GM19397 (cell line): ENCODE data around the gene ZNF384.

Source experiments
- ATAC-seq: cut with Tn5 transposase; IDR thresholded peaks from one replicate; pipeline ENCODE4 v1.9.1; 2021; ENCODE audit warnings: mild to moderate bottlenecking, moderate library complexity; ENCODE audit not compliant: unreplicated experiment

ZNF384 gene

GRCh38 chr12:6662906-6663742 is 26.1 kb downstream of the ZNF384 start, which contains the start of gene ING4:
ING4 (minus strand) TSS chr12:6663119; CDS start chr12:6663101, 18 bp downstream.
- peak; percentile 98 for ATAC-seq

GRCh38 chr12:6662602-6662905 is 26.6 kb downstream of the ZNF384 start:
- peak; percentile 16 for ATAC-seq

GRCh38 chr12:6653987-6654386 is 35.2 kb downstream of the ZNF384 start:
- no peak for ATAC-seq

GRCh38 chr12:6653342-6653741 is 35.8 kb downstream of the ZNF384 start:
- ATAC-seq: no peak

- no peak for ATAC-seq
Observed at GRCh38 chr12:6652391-6652790, 36.8 kb downstream of the ZNF384 start.

- ATAC-seq: no peak
Observed at GRCh38 chr12:6650832-6651231, 38.3 kb downstream of the ZNF384 start.

GRCh38 chr12:6647083-6647604 is 42.0 kb downstream of the ZNF384 start, which contains the start of gene ACRBP:
ACRBP (minus strand) TSS chr12:6647432; CDS start chr12:6647366, 66 bp downstream.
- no peak for ATAC-seq

GRCh38 chr12:6646276-6647082 is 42.7 kb downstream of the ZNF384 start:
- ATAC-seq: no peak

GRCh38 chr12:6644903-6645302 is 44.3 kb downstream of the ZNF384 start:
- ATAC-seq: no peak

GRCh38 chr12:6644257-6644596 is 44.9 kb downstream of the ZNF384 start:
- no peak for ATAC-seq

GRCh38 chr12:6643569-6644256 is 45.5 kb downstream of the ZNF384 start:
- ATAC-seq: no peak

- ATAC-seq: no peak
Observed at GRCh38 chr12:6641131-6641530, 48.0 kb downstream of the ZNF384 start.

GRCh38 chr12:6640497-6640896 is 48.7 kb downstream of the ZNF384 start:
- no peak for ATAC-seq

GRCh38 chr12:6639151-6639801 is 49.9 kb downstream of the ZNF384 start:
- no peak for ATAC-seq

- ATAC-seq: no peak
Observed at GRCh38 chr12:6638305-6638704, 50.9 kb downstream of the ZNF384 start.

GRCh38 chr12:6635856-6636531 is 53.2 kb downstream of the ZNF384 start, which contains the start of gene LPAR5:
LPAR5 (minus strand) TSS chr12:6635959; CDS start chr12:6621248, 14,711 bp downstream.
- ATAC-seq: no peak

- ATAC-seq: peak; percentile 35
Observed at GRCh38 chr12:6635375-6635855, 53.8 kb downstream of the ZNF384 start.

GRCh38 chr12:6632026-6632983 is 56.9 kb downstream of the ZNF384 start:
- ATAC-seq: no peak

GRCh38 chr12:6631549-6631961 is 57.6 kb downstream of the ZNF384 start:
- ATAC-seq: no peak
